ENCODE results near the gene PKHD1.

GRCh38 chr6:51841626-51842025 lies 245.8 kb downstream of the PKHD1 start:
- TF ChIP-seq PATZ1 (CRISPR knock-in tag; IDR thresholded peaks at IDR 0.05; ENCODE audit: borderline replicate concordance): no peak
- no peak for TF ChIP-seq CSRNP3 (CRISPR knock-in tag; IDR thresholded peaks at IDR 0.05)
- TF ChIP-seq RARB (CRISPR knock-in tag; IDR thresholded peaks at IDR 0.05): no peak
- no peak for TF ChIP-seq TSHZ2 (CRISPR knock-in tag; IDR thresholded peaks at IDR 0.05)
